ENCODE results near the gene CTSV.
"Not testable (repeated sequence)": the region's sequence is repeated elsewhere in the genome, so short reads cannot be mapped to it uniquely, and the experiment has no call there.

The CTSV gene

DNA sequence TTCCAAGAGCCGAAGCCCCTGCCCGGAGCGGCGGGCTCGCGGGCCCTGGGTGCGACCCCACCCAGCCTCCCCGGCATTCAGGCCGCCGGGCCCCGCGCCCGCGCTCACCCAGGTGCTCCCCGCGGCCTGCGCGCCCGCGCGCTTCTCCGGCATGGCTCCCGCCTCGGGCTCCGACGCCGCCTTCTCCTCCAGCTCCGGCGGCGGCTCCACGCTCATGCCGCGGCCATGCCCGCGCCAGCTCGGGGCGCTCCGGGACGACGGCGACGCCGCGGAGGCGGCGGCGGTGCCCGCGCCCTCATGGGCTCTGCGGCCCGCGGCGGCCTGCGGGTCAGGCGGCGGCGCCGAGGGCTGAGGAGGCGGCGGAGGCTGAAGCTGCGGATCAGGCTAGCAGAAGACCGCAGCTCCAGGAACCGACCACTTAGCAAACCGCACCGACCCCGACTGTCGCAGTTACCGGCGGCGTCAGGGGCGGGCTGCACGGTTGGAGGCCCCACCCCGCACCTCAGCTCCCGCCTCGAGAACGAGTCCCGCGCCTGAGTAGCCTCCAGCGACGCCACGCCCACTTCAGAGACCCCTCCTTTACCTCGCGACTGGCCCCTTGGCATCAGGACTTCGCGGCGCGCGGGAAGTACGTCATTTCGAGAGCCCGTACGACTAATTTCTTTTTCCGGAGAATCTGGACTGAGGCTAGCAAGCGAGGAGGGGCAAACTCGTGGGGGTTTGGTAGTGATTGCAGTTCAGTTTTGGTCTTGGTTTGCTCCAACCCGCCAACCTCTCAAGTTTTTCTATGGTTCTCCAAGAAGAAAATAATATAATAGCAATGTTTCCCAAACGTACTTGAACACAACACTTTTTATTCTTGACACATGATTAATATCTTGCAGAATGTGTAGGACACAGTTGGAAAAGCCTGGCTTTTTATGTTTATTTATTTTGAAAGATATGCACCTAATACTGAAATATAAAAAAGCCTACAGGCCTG is 25.5 kb downstream of the CTSV start:
- peak; percentile 51; the same call in 1 of the 2 replicates for TF ChIP-seq POLR2A (IDR thresholded peaks at IDR 0.05; ENCODE audit: low read depth, low read length)
- FAIRE-seq = peak; percentile 96
- peak; percentile 31 for DNase-seq (ENCODE audit: insufficient read length)

DNA sequence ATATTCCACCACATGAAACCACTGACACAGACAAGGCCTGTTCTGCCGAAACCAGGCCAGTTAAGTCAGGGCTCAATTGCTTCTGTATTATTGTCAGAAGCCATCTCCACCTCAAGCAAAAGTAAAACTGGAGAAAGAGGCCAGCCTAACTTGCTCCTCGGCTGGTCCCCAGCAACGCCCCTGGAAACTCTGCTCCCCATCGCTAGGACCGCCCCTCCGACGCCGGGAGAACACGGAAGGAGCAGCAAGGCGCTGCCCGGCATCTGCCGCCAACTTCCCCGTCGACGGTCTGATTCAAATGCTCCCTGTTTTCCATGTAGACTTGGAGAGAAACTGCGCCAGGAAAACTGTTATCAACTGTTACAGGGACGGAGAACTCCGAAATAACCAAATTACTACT is 26.3 kb downstream of the CTSV start:
- FAIRE-seq = peak; percentile 98
- not testable (repeated sequence) for DNase-seq (ENCODE audit: insufficient read length)

DNA sequence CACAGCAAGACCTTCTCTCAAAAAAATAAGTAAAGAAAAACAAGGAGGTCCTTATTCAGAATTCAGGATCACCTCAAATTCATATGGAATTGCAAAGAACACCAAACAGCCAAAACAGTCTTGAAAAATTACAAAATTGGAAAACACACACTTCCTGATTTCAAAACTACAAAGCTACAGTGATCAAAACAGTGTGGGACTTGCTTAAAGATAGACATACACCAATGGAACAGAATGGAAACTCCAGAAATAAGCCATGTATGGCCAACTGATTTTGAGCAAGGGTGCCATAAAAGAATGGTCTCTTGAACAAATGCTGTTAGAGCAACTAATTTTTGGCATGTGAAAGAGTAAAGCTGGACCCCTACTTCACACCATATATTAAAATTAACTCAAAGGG is 36.7 kb downstream of the CTSV start:
- DNase-seq (ENCODE audit: insufficient read length); FAIRE-seq: not testable (repeated sequence)

DNA sequence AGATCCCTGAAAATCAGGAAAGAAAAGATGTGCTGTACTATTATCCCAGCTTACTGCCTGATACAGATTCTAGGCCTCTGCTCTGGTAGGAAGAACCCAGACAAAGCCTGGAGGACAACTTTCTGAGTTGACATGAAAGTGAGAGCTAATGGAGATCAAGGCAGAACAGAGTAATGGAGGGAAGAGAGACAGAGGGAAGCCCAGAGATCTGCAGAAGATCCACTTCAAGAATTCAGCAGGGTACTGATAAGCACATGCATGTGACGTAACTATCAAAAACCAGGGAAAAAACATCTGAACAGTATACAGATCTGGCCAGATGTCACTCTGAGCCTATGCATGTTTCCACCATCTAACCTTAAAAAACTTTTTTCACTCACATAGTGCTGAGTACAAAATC is 37.6 kb downstream of the CTSV start:
- DNase-seq (ENCODE audit: insufficient read length) = not testable (repeated sequence)
- peak; percentile 54 for FAIRE-seq

DNA sequence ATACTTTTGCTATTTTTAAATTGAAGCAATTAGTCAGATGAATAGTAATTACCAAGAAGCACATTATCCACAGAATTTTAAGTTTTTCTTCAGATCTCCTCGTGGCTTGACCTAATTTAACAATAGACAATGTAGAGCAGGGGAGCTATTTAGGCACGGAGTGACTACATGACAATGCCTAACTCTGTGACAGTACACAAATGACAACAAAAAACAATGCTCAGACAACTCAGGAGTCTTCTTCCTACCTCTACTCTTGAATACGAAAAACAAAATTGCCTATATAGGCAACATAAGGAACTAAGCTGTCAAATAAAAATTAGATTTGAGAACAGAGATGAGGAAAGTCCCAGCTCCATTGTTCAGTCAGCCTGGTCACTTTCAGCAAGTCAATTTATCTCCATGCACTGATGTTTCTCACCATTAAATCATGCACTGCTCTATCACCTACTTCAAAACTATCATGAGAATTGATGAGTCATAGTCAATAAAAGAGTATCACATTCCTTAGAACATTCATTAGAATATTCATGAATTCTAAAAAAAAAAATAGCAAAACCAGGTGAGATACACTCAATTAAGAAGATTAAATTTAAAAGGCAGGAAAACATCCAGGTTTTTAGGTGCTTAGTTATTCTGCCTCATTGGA is 38.7 kb downstream of the CTSV start:
- DNase-seq (ENCODE audit: insufficient read length) = not testable (repeated sequence)

DNA sequence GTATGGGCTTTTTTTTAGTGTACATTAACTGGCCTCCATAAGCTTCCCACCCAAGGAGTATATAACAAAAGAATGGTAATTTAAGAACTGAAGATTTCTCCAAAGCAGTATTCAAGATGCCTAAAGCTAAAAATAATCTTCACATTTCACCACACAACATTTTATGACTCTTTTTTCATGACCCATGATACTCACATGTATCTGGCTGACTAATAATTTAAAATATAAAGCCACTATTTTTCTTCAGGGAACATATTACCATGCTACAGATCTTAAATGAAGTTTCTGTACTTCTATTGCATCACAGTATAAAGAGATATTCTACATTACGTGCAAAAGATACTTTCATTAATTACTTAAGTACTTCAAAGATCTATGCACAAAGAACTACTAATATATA is 39.2 kb downstream of the CTSV start:
- FAIRE-seq; DNase-seq (ENCODE audit: insufficient read length): not testable (repeated sequence)

More for the DNA sequence above, 38.7 kb downstream of the CTSV start:
- not testable (repeated sequence) for FAIRE-seq

DNA sequence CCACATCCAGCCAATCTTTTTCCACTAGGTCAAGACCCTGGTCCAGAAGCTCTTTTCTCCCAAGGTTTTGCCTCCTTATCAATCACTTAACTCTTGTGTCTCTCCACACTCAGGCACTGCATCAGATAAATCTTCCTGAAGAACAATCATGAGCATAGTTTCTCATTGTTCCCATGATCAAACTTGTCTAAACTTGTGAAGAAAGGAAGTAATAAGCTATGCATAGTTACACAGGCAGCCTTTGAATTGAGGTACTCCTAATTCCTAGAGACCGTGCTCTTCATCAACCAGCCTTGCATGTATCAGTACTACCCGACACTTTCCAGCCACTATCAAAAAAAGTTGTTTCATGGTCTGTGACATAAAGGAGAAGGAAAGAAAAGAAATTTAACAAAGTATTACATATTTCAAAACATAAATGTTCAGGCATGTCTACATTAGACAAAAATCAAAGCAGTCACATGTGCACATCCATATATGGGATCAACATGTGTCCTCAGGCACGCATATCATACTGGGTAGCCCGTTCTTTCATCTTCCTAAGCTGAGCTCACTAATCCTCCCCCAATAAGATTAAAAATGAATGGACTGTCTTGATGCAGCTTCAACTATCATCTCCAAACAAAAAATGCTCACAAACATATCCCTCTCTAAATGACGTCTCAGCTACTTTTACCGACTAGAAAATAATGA is 41.8 kb downstream of the CTSV start:
- not testable (repeated sequence) for DNase-seq (ENCODE audit: insufficient read length); FAIRE-seq

DNA sequence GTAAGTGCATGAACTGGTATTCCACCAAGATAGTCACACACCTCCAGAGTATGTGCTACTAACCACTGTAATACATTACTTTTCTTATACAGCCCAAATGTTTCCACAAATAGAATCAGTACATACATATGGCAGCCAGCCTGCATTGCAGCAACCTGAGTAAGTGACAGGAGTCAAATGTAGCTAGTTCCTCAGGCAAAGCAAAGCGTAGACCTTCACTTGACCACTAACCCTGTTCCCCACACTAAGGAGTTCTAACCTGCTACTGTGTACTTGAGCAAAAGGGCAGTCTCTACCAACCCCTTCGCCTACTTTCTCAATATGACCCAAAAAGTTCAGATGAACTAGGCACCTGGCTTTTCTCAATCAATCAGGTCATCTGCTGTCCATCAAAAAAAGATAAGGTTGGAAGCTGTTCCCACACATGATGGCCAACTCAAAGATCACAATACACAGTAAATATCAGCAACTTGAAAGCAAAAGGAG is 44.4 kb downstream of the CTSV start:
- FAIRE-seq; DNase-seq (ENCODE audit: insufficient read length): not testable (repeated sequence)

DNA sequence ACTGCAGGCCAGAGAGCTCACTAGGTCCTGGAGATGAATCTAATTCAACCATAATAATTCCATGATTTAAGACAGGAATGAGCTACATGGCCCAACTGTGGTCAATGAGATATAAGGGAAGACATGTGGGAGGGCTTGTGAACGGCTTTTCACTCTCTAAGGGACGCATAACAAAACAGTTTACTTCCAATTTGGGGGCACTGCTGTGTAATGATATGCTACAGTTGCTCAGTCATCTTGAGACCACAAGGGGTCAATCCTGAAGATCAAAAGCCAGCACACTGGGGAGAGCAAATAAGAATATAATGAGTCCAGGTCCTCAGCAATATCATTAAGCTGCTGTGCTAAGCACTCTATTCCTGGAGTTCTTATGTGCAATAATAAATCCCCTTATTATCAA is 46.6 kb downstream of the CTSV start:
- FAIRE-seq = not testable (repeated sequence)

DNA sequence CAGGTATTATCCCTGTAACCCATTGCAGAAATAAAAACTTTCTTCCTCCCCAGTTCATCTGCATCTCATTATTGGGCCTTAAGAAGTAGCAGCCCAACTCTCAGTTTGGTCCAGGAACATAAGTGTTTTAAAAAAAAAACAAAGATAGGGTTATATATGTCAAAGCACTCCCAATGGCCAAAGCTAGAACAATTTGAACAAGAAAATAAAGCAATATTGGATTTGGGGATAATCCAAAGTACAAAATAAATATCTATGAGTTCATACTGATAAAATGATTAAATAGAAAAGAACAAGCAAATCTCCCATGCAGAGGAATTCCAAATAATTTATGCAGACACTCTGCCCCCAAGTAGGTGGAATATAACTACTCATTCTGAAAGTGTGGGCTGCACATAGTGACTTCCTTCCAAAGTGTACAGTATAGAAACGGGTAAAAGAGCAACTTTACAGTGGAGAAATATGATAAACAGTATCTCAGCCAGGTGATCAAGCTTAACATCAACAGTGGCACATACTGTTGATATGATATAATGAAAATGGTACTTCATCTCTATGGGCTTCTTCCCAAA is 49.1 kb downstream of the CTSV start:
- FAIRE-seq = not testable (repeated sequence)

More for the DNA sequence above, 46.6 kb downstream of the CTSV start:
- not testable (repeated sequence) for DNase-seq (ENCODE audit: insufficient read length)

DNA sequence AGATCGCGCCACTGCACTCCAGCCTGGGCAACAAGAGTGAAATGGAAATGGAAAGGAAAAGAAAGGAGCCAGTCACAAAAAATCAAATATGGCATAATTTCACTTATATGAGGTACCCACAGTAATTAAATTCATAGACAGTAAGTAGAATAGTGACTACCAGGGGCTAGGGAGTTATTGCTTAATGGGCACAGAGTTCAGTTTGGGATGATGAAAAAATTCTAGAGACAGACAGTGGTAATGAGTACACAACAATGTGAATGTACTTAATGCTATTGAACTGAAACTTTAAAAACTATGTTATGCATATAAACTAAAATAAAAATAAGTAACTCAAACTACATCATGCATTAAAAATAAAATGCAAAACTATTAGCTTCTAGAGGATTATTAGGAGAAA is 54.1 kb downstream of the CTSV start:
- not testable (repeated sequence) for FAIRE-seq; DNase-seq (ENCODE audit: insufficient read length)

More for the DNA sequence above, 49.1 kb downstream of the CTSV start:
- not testable (repeated sequence) for DNase-seq (ENCODE audit: insufficient read length)

DNA sequence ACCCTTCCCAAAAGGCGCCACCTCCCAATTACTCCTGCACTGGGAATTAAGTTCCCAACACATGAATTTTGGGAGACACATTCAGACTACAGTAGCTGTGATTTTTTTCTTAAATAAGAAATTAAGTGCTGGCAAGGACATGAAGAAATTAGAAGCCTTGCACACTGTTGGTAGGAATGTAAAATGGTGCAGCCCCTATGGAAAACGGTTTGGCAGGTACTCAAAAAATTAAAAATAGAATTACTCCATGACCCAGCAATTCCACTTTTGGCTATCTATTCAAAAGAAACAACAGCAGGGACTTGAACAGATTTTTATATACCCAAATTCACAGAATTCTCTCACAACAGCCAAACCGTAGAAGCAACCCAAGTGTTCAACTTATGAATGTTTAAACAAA is 54.8 kb downstream of the CTSV start:
- not testable (repeated sequence) for DNase-seq (ENCODE audit: insufficient read length); FAIRE-seq

DNA sequence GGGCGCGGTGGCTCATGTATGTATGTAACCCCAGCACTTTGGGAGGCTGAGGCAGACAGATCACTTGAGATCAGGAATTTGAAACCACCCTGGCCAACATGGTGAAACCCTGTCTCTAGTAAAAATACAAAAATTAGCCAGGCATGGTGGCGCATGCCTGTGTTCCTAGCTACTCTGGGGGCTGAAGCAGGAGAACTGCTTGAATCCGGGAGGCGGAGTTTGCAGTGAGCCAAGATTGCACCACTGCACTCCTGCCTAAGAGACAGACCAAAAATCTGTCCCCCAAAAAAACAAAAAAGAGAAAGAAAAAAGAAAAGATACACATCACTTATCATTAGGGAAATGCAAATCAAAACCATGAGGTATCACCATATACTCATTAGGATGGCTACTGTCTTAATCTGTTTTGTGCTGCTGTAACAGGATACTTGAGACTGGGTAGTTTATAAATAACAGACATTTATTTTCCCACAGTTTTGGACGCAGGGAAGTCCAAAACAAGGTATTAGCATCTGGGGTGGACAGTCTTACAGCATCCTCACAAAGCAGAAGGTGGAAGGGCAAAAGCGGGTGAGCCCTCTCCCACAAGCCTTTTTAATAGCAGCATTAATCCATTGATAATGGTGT is 55.3 kb downstream of the CTSV start:
- DNase-seq (ENCODE audit: insufficient read length); FAIRE-seq: not testable (repeated sequence)

Measured in GM12892 (cell line).